Left kidney (tissue), 2 donors: ENCODE data around the gene SUGCT. TPM values are rescaled to one million over a fixed set of nuclear protein-coding genes. Genes with fewer than 3 reads are reported as not detected.
A peak's percentile ranks its signal among the peaks of the same experiment; 100 is the strongest.
"Not testable (repeated sequence)": the region's sequence is repeated elsewhere in the genome, so short reads cannot be mapped to it uniquely, and the experiment has no call there.

Experiments
- DNase-seq: peaks from one replicate; pipeline ENCODE4 v3.0.0-alpha.2; 2013
- polyA plus RNA-seq: library from polyadenylated mRNA; unstranded; fragments of 120-200 nt; gene quantifications from one replicate; pipeline ENCODE4 v1.2.1, GENCODE V29; 2013; ENCODE audit not compliant: insufficient read length

SUGCT gene
- polyA plus RNA-seq, 1 donor: 14.0 TPM

GRCh38 chr7:40580776-40581175, 446.0 kb downstream of the SUGCT start:
- DNase-seq: no peak

DNA sequence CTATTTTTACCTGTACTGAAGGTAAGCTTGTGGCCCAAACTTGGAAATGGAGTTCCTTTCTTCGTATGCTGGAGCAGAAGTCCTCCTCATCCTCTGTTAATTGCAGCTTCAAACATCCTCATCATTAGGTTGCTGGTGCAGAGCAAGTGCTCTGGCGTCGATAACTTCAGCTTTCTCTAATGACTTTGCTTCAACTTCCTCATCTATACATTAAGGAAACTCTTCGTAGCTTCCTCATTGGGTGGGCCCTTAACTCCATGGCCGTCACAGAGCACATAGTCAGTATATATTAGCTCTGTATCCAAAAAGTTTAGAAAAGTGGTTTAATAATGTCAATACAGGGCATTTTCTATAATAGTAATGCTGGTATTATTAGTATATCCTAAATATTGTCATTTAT, 447.7 kb downstream of the SUGCT start:
- DNase-seq: no peak

DNA sequence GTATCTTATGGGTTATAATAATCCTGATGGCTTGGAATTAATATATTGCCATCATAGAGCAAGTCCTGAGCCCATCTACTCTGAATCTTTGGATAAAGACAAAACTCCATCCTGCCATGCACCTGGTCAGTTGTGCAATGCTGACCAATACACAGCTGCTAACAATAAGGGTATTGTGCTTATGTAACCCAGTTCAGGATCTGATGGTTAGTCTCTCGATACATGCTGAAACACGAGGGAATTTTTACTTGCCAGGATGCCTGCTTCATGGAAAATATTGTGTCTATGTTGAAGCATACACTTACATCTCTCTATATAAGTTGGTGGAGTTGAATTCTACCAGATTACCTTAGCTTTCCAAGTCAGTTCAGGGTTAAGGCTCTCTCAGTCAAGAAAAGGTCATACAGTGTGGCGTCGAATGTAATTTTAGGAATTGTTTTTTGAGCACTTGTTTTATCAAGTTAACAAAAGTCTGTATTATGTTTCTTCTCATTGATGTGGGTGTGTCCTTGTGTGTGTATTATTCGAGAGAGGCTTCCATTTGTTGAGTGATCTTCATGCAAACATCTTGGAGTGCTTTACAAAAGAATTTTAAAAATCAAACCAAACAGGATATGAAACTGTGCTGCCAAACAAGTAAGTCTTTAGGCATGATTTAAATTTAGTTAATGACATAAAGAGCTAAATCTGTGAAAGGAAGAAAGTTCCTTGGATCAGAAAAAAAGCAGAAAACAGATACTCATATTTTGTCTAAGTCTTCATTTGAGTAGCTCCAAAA, 449.1 kb downstream of the SUGCT start:
- no peak for DNase-seq

DNA sequence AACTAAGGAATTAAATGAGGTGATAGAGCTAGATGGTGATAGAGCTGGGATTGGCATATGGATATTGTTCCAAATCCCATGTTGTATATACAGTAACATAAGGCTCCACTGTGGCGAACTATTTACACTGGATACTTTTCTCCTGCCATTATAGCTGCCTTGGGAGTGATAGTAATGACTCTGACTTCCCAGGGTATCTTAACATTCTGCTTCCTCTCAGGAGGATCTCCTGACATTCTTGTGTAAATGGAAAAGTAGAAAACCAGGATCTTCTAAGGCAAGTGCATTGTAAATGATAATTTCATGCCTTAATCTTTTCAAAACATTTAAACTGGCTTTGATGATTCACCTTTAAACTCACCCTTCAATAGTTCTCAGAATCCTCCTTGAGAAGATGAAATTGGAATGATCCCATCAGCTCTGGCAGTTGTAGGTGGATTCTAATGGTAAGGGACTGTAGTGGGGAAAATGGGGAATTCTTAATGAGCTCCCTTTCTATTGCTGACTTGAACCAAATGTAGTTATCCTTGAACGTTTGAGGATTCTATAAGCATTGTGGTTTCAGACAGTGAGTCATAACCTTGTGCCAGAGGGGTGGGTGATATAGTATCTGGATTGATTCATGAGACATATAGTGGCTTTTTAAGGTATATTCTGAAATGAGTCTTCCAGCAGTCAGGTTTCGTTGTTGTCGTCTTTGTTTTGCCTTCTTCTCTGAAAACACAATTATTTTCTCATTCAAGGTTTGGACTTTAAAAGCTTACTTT, 450.0 kb downstream of the SUGCT start:
- DNase-seq: no peak

GRCh38 chr7:40586197-40586596, 451.4 kb downstream of the SUGCT start:
- no peak for DNase-seq

DNA sequence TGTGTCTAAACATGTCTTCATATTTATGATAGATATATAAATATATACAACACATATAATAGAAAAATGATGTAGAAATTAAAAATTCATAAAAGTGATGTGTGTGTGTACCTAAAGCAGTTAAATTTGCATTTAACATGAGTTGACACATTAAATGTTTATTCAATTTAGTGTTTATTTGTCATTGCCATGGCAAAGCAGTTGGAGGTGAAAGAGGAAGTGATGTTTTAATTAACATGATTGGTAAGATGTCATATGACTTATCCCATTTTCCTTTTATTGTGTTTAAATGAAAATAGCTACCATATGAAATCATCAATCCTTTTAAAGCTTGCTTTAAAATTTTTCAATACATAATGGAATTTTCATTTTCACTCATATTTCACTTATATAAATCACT, 452.6 kb downstream of the SUGCT start:
- no peak for DNase-seq

- DNase-seq: no peak
Measured at GRCh38 chr7:40595129-40595528, 460.3 kb downstream of the SUGCT start.

DNA sequence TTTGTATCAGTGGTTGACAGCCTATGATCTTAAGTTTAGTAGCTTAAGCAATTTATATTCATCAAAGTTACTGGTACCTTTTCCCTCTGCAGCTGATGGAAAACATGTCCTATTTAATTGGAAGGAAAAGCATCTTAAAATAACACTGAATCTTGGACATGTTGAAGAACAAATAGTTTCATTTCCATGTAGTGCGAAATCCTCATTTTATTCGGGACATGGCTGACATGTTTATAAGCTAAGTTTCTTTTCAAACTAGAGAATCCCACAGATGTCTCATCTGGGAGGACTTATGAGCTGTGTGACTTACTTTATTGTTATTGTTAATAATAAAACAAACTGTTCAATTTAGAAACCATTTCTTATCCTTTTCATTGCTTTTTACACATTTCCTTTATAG, 461.0 kb downstream of the SUGCT start:
- no peak for DNase-seq

- DNase-seq: no peak
Measured at GRCh38 chr7:40597517-40597916, 462.7 kb downstream of the SUGCT start.

DNA sequence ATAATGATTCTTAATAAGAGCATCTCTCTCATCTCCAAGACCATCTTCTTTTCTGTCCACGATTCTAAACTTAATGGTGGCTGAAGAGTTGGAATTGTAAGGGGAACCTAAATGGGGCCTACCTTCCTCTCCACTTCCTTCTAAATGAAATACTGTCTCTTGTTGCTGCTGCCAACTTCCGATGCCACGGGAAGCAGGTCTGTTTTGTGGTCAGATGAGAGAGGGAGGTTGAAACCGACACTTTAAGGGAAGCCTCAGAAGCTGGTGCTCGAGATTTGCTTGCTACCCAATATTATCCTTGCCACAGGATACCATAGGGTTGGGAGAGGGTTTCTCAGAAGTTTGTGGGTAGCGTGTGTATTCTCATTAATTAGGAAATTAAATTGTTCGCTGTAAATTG, 464.1 kb downstream of the SUGCT start:
- no peak for DNase-seq

GRCh38 chr7:40599836-40600235, 465.0 kb downstream of the SUGCT start:
- no peak for DNase-seq

DNA sequence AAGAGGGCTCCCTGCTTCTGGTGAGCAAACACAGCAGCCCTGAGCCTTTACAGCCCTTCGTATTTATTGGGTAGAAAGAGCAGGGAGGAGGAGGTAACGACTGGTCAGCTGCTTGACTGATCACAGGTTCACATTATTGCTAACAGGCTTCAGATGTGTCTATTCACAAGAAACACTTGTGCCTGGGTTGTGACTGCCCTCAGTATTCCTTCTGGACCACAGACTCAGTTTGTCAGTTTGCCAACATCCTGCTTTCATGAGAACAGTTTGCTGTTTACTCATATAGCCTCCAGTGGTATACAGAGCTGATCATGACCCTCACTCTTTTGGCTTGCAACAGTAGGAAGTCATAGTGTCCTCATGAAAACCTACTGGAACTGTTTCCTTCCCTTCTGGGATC, 467.5 kb downstream of the SUGCT start:
- not testable (repeated sequence) for DNase-seq

DNA sequence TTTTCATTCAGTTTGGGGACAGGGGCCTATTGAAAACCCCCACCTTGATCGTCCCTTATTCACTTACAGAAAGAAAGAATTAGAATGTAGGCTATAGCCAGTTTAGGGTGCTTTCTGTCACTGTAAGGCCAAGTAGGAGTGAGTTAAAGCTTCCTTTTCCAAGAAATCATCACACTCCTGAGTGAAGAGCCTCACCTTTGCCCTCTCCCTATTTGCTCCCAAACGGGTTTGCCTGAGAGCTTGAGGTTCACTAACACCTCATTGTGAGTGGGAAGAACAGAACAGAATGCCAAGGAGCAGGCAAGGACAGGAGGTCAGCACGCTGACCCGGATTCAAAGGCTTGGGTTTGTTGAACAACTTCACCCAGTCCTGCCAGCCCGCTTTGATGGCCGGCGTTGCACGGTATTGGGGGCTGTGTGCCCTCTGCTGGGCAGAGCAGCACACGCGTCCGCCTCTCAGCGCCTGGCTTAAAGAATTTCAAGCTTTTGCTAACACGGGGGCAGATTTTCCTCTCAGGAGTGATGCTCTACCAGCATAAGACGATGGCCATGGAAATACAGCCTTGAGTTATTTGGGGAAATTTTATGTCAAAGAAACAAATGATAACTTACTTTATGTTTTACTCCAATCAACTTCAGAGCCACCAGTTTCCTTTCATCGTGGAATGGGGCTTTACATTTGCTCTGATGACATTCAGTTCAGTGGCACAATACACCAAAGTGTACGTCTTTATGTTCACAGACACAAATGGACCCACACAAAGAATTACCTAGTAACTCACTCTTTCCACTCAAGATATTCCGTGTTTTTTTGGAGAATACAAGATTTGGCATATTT, 470.0 kb downstream of the SUGCT start:
- DNase-seq: peak; percentile 32

DNA sequence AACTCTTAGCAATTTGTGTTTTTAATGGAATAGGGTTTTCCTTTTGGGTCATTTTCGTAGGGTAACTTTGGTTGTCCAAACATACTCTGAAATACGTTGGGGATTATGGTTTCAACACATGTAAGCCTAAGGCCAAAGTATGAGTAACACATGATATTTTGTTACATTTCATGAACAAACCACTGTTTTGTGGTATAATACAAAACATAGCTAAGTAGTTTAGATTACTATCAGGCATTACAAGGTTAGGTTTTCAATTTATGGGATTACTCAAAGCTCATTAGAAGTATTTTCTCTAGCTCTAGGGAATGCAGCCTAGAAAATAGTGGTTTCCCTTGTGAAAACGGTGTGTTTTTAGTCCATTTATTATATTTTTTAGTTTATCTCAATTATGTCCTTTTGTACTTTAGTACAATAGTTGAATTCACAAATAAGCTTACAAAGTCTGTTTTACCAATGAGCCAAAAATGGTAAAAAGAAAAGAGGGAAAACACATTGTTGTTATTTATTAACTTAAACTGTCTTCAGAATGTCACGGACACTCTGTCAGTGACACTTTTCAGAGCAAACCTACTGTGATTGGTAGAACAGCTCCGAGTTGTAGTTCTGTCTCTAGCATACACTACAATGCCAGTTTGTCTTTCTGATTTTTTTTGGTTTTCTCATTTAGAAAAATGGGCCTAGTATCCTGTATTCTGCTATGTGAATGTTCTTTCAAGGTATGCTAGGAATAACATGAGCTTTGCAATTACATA, 473.7 kb downstream of the SUGCT start:
- no peak for DNase-seq

DNA sequence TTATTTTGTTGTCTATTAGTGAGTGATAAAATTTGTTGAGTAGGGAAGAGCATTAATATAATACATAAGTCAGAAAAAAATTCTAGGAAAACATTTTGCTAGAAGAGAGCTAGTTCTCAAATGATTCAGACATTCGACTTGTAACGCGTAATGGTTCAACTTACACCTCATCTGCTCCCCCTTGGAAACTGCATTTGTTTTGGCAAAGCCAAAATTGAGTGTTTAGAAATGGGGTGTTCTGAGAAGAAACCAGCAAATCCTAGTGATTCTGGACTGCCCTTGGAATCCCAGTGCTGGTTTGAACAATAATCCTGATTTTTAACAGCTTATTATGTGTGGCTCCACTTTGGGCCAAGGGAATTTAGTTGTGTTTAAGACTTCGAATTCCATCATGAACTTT, 475.7 kb downstream of the SUGCT start:
- no peak for DNase-seq

- DNase-seq: no peak
Measured at GRCh38 chr7:40611095-40611871, 476.5 kb downstream of the SUGCT start.

DNA sequence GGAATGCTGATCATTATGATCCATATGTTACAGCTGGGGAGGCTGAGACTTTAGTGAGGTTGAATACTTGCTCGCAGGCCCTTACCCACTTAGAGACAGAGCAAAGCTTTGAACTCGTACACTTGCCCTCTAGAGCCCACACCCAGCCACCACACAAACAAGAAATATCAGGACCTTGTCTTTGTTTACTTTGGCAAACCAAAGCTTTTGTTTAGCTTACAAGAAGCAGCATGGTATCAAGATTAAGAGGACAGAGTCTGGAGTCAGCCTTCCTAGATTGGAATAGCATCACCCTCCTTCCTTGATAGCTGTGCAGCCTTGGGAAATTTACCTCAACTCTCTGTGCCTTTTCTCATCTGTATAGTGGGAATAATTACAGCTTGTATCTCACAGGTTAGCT, 477.5 kb downstream of the SUGCT start:
- no peak for DNase-seq

DNA sequence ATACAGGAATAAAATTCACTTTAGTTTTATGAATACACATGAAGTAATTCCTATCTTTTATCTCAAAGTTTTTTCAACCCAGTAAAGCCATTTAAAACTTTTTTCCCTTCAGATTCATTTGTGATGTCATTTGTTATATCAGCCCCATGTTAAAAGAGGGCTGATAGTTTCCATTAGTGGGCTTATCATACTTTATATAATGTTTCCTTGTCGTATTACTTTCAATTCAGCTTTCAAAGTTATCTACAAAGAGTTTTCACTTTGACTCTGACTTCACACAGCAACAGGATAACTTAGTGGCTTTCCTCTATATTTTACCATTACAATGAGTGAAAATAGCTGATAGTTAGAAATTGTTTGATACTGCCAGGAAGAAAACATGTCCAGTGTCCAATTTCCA, 484.8 kb downstream of the SUGCT start:
- DNase-seq: no peak

DNA sequence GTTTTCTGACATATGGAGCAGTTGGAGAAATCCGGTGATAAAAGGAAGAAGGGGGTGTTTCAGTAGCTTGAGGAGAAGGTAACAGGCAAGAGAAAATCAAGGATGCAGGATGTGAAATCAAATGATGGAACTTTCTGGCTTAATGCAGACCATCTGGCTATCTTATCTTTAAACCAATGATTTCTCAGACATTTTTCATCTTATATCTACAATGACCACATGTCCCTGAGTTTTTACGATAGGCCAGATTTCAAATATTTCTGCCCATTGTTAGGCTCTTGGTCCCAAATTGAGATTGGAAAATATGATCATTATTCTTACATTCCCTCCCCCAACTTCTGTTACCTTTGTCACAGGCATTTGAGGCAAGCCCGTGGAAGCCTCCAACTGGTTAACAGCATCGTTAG, 486.8 kb downstream of the SUGCT start:
- no peak for DNase-seq

- no peak for DNase-seq
Measured at GRCh38 chr7:40622941-40623501, 488.2 kb downstream of the SUGCT start.

- DNase-seq: no peak
Measured at GRCh38 chr7:40623863-40624262, 489.1 kb downstream of the SUGCT start.
